SK-N-MC (cell line): Measurements from ENCODE around the gene BPIFB2.

ENCODE experiments used
- DNase-seq: peaks from one replicate; pipeline ENCODE4 v3.0.0-alpha.2; 2011; ENCODE audit warnings: low read depth, low spot score
- H3K27ac ChIP-seq: fragments of 200-600 bp; sonication (generic); 2 replicates; pipeline ENCODE4 v1.5.1; 2016; ENCODE audit warnings: mixed run types
- H3K36me3 ChIP-seq: fragments of 200-600 bp; sonication (generic); 2 replicates; pipeline ENCODE4 v1.6.1; 2017; ENCODE audit warnings: antibody characterized with exemption, low read length, mixed read lengths; ENCODE audit not compliant: insufficient read depth
- H3K4me3 ChIP-seq: fragments of 200-600 bp; sonication (generic); 2 replicates; pipeline ENCODE4 v1.5.1; 2016
- H3K9ac ChIP-seq: fragments of 200-600 bp; sonication (generic); 2 replicates; pipeline ENCODE4 v1.8.0; 2017; ENCODE audit warnings: mixed run types, mixed read lengths; ENCODE audit not compliant: insufficient read length
- H3K9me3 ChIP-seq: fragments of 200-600 bp; sonication (generic); 2 replicates; pipeline ENCODE4 v1.6.1; 2017; ENCODE audit warnings: low read depth, mild to moderate bottlenecking, antibody characterized with exemption, low read length, moderate library complexity, mixed read lengths
- EZH2 ChIP-seq: fragments of 200-600 bp; sonication (generic); IDR thresholded peaks from one replicate; pipeline ENCODE4 v1.6.1; 2017; ENCODE audit warnings: antibody characterized with exemption
- FOXP2 ChIP-seq: optimal IDR thresholded peaks from 2 replicates; pipeline ENCODE3; 2011; ENCODE audit warnings: mild to moderate bottlenecking, moderate library complexity; ENCODE audit not compliant: insufficient read depth; ENCODE audit errors: extremely low read length, control extremely low read depth
- POLR2AphosphoS5 ChIP-seq: IDR thresholded peaks from 2 replicates; pipeline ENCODE4 v1.6.1; 2012; ENCODE audit warnings: mild to moderate bottlenecking, low read depth, low read length, borderline replicate concordance

Gene BPIFB2

DNA sequence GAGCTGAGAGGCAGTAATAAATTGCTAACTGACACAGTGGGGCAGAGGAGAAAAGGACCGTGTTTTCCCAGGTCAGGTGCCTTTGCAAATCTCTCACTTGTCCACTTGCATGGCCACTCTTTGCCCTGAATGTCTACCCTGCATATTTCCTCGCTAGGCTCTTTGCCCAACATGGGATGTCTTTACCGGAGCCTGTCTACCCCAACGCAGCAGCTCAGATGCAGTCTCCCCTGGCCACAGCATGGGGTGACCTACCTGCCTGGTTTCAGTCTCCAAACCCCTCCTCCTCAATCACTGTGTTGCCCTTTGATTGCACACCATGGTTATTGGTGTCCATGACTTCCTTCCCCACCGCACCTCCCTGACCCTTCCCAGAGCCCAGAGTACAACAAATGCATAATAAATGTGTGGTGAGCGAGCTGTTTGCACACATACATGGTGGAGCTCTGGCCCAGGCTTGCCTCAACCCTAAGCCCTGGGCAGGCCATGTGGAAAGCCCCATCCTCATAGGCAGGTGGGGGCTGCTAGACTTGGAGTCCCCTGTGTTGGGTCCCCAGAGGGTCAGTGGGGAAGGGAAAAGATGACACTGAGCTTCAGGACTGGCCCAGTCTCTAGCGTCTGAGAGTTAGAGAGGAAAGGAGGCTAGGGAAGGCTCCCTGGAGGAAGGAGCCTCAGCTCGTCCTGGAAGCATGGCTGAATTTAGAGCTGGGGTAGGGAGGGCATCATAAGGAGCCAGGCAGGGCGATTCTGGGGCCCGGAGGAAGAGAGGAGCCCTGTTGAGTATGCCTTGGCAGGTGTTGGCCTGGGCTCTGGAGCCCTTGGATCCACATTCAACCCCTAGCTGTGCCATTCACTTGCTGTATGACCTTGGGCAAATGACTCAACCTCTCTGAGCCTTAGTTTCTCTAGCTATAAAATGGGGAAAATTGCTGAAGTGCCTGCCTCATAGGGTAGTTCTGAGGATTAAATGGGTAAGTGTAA is 19.6 kb downstream of the BPIFB2 start:
- H3K9me3 ChIP-seq = no peaks in the 10 kb centered on the region
- H3K4me3 ChIP-seq = no peak overlapping the region
- no peak overlapping the region for H3K27ac ChIP-seq
- H3K36me3 ChIP-seq = no peaks in the 10 kb centered on the region
- TF ChIP-seq POLR2AphosphoS5 = no peak
- TF ChIP-seq FOXP2 = no peak
- no peak for TF ChIP-seq EZH2
- DNase-seq = no peak
- no peak overlapping the region for H3K9ac ChIP-seq

DNA sequence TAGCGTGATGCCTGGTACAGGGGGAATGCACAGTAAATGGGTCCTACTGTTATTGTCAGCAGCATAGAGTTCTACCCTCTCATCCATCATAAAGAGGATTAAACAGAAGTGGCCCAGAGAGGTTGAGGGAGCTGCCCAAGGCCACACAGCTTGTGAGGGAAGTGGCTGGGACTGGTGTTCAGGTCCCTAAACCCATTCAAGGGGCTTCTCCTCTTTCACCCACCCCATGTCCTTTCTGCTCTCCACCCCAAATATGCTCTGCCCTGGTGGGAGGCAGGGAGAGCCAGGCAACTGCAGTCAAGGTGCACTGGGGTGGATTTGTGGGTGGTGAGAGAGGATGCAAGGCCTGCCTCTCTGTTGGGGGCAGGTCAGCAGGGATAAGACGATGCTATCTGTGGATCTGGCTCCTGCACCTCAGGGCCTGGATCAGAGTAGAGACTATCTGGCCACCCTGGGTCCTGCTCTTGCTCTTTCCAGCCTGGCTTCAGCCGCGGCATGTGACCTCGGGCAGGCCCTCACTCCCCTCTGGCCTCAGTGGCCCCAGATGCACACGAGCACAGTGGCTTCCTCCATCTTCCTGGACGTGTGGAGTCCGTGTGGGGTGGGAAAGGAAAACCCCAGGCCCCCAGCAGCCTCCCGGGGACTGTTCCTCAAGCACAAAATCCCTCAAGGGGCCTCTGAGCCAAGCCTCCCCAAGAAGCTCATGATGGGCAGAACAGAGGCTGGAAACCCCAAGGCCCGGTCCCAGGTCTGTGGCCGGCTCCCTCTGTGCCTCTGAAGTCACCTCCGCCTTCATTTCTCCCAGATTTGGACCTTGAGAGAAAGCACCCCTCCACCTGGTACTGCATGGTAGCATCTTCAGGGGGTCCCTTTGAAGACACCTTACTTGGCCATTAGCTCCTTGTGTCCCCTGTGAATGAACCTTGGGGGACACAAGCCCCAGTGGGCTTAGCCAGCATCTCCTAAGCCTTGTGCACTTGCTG is 20.6 kb downstream of the BPIFB2 start:
- Histone ChIP-seq H3K36me3 (no peaks in the 10 kb centered on the region), H3K4me3 (no peak overlapping the region), H3K9me3 (no peaks in the 10 kb centered on the region), H3K27ac (no peak overlapping the region), H3K9ac (no peak overlapping the region)
- no peak for TF ChIP-seq POLR2AphosphoS5
- TF ChIP-seq EZH2 = no peak
- TF ChIP-seq FOXP2 = no peak
- no peak for DNase-seq

DNA sequence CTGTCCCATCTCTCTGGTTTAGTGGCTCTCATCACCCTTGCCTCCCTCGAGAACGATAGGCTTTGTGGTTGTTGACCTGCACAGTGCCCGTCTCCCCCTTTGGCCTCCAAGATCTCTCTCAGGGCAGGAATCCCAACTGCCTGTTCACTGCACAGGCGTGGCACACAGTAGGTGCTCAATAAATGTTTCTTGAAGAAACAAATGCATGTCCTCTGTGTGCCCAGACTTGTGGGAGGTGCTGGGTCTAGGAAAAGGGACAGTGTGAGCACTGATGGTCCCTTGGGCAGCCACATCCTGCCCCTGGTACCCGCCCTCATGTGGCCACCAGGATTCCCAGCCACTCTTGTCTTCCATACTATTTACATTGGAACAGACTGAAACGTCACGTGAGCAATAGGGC is 21.4 kb downstream of the BPIFB2 start:
- TF ChIP-seq EZH2 (no peak), POLR2AphosphoS5 (no peak), FOXP2 (no peak)
- no peak for DNase-seq
- no peak overlapping the region for H3K9ac ChIP-seq

GRCh38 chr20:33030076-33030475 is 22.6 kb downstream of the BPIFB2 start:
- Histone ChIP-seq H3K36me3 (no peaks in the 10 kb centered on the region), H3K27ac (no peak overlapping the region), H3K4me3 (no peak overlapping the region), H3K9me3 (no peaks in the 10 kb centered on the region), H3K9ac (no peak overlapping the region)
- TF ChIP-seq POLR2AphosphoS5 = no peak
- no peak for TF ChIP-seq FOXP2
- TF ChIP-seq EZH2 = no peak
- DNase-seq = no peak

More for the DNA sequence above, 21.4 kb downstream of the BPIFB2 start:
- H3K4me3 ChIP-seq = no peak overlapping the region
- H3K9me3 ChIP-seq = no peaks in the 10 kb centered on the region
- H3K36me3 ChIP-seq = no peaks in the 10 kb centered on the region
- no peak overlapping the region for H3K27ac ChIP-seq

GRCh38 chr20:33030569-33030968 is 23.1 kb downstream of the BPIFB2 start:
- TF ChIP-seq EZH2 (no peak), FOXP2 (no peak), POLR2AphosphoS5 (no peak)
- no peaks in the 10 kb centered on the region for H3K9me3 ChIP-seq
- H3K4me3 ChIP-seq = no peak overlapping the region
- H3K27ac ChIP-seq = no peak overlapping the region
- no peak overlapping the region for H3K9ac ChIP-seq
- no peak for DNase-seq
- H3K36me3 ChIP-seq = no peaks in the 10 kb centered on the region

DNA sequence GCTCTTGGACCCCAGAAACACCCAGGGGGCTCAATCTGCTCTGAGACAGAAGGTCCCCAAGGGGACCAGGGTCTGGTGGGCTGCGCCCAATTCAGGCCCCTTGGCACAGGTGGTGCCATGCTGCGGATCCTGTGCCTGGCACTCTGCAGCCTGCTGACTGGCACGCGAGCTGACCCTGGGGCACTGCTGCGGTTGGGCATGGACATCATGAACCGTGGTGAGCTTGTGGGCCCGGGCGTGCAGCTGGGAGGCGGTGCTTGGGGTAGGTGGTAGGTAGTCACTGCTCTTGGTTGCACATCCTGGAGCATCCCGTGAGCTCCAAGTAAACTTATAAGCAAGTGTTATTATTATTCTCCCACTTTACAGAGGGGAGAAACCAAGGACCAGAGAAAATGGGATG is 24.0 kb downstream of the BPIFB2 start, which contains the start of gene BPIFB6:
Gene BPIFB6, plus strand, starts transcription at position 118 of the 400 bp plus-strand sequence. Its CDS starts 0 bp downstream, at position 118.
- TF ChIP-seq POLR2AphosphoS5 (no peak), FOXP2 (no peak), EZH2 (no peak)
- no peaks in the 10 kb centered on the region for H3K36me3 ChIP-seq
- no peak within 1 kb of the TSS for H3K9ac ChIP-seq
- no peaks in the 10 kb centered on the region for H3K9me3 ChIP-seq
- H3K4me3 ChIP-seq = no peak within 1 kb of the TSS
- no peak within 1 kb of the TSS for H3K27ac ChIP-seq
- no peak for DNase-seq

DNA sequence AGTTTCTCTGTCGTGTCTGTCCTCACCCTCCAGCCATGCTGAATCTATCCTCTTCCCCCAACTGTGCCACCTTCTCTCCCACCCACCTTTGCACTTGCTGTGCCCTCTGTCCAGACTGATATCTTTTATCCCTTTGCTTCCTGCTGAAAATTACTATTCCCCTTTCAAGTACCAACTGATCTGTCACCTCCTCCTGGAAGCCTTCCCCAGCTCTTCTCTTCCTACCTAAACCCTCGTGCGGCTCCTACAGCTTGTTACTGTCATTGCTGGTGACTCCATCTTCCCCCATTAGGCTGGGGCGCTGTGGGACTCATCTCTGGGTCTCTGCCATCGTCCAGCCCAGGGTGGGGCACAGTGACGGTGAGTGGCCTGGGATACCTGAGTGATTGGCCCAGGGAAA is 25.1 kb downstream of the BPIFB2 start:
- no peak overlapping the region for H3K4me3 ChIP-seq
- no peaks in the 10 kb centered on the region for H3K9me3 ChIP-seq
- TF ChIP-seq POLR2AphosphoS5 (no peak), EZH2 (no peak), FOXP2 (no peak)
- H3K36me3 ChIP-seq = no peaks in the 10 kb centered on the region
- no peak overlapping the region for H3K9ac ChIP-seq
- H3K27ac ChIP-seq = no peak overlapping the region
- no peak for DNase-seq

GRCh38 chr20:33033381-33033780 is 25.9 kb downstream of the BPIFB2 start:
- no peaks in the 10 kb centered on the region for H3K9me3 ChIP-seq
- H3K9ac ChIP-seq = no peak overlapping the region
- no peak overlapping the region for H3K27ac ChIP-seq
- DNase-seq = no peak
- TF ChIP-seq EZH2 (no peak), FOXP2 (no peak), POLR2AphosphoS5 (no peak)
- no peaks in the 10 kb centered on the region for H3K36me3 ChIP-seq
- no peak overlapping the region for H3K4me3 ChIP-seq
